Suppressor macrophage treated with lipopolysaccharide for 1 hour (primary cell): ENCODE data around the gene IKZF3.
"Not testable (repeated sequence)": the region's sequence is repeated elsewhere in the genome, so short reads cannot be mapped to it uniquely, and the experiment has no call there.

ENCODE experiments used
- DNase-seq, 3 donors: peaks; one replicate each; pipeline ENCODE4 v3.0.0-alpha.2; 2020 to 2022

Gene IKZF3

GRCh38 chr17:39714234-39714633 lies 149.9 kb downstream of the IKZF3 start:
- DNase-seq, result no peak

DNA sequence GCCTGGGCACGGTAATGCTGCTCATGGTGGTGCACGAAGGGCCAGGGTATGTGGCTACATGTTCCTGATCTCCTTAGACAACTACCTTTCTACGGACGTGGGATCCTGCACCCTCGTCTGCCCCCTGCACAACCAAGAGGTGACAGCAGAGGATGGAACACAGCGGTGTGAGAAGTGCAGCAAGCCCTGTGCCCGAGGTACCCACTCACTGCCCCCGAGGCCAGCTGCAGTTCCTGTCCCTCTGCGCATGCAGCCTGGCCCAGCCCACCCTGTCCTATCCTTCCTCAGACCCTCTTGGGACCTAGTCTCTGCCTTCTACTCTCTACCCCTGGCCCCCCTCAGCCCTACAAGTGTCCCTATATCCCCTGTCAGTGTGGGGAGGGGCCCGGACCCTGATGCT lies 152.3 kb downstream of the IKZF3 start:
- no peak for DNase-seq

DNA sequence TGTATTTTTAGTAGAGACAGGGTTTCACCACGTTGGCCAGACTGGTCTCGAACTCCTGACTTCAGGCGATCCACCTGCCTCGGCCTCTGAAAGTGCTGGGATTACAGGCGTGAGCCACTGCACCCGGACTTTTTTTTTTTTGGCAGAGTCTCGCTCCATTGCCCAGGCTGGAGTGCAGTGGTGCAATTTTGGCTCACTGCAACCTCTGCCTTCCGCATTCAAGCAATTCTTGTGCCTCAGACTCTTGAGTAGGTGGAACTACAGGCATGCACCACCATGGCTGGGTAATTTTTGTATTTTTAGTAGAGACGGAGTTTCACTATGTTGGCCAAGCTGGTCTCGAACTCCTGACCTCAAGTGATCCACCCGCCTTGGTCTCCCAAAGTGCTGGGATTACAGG lies 153.0 kb downstream of the IKZF3 start:
- not testable (repeated sequence) for DNase-seq

- no peak for DNase-seq
Measured at GRCh38 chr17:39709998-39710964, 153.8 kb downstream of the IKZF3 start.

- no peak for DNase-seq
Measured at GRCh38 chr17:39709319-39709997, 154.7 kb downstream of the IKZF3 start.
